Fibroblast of pulmonary artery (primary cell): Measurements from ENCODE around the gene OR10C1.

Source experiments
- DNase-seq: peaks from one replicate; pipeline ENCODE4 v3.0.0-alpha.2; 2010; ENCODE audit warnings: low read depth
- H3K4me3 ChIP-seq: replicated peaks from 2 replicates; pipeline ENCODE4 v1.5.1; 2011; ENCODE audit warnings: low read depth, mild to moderate bottlenecking, control low read depth, low read length, moderate library complexity
- TF ChIP-seq, protein P1 (sequence below): IDR thresholded peaks from 2 replicates; pipeline ENCODE4 v1.5.1; 2011; ENCODE audit warnings: mild to moderate bottlenecking, control low read depth, low read length, inconsistent platforms; ENCODE audit errors: missing control alignments

OR10C1 gene

GRCh38 chr6:29487131-29487530, 48.0 kb downstream of the OR10C1 start:
- no peak overlapping the region for H3K4me3 ChIP-seq
- DNase-seq: no peak
- TF ChIP-seq, protein P1, sequence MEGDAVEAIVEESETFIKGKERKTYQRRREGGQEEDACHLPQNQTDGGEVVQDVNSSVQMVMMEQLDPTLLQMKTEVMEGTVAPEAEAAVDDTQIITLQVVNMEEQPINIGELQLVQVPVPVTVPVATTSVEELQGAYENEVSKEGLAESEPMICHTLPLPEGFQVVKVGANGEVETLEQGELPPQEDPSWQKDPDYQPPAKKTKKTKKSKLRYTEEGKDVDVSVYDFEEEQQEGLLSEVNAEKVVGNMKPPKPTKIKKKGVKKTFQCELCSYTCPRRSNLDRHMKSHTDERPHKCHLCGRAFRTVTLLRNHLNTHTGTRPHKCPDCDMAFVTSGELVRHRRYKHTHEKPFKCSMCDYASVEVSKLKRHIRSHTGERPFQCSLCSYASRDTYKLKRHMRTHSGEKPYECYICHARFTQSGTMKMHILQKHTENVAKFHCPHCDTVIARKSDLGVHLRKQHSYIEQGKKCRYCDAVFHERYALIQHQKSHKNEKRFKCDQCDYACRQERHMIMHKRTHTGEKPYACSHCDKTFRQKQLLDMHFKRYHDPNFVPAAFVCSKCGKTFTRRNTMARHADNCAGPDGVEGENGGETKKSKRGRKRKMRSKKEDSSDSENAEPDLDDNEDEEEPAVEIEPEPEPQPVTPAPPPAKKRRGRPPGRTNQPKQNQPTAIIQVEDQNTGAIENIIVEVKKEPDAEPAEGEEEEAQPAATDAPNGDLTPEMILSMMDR: no peak

DNA sequence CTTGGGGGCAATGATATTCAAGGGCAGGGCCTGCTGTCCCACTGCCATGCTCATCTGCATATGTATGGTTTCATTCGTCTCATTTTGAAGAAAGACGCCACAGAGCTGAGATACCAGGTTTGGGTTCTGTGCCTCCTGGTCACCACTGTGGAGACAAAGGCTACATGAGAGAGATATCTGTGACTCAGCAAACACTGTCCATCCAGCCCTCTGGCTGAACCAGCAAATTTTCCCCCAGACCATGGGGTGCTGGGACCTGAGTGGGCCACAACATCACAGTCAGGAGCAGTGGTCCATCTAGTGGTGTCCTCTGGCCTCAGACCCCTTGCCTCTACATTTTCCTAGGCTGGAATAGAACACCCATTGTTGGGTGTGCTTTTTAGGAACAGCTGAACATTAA, 48.6 kb downstream of the OR10C1 start, which contains the start of gene MAS1L:
Gene MAS1L (minus strand): TSS at position 297 of the 400 bp plus-strand sequence. CDS start 54 bp downstream, at position 243.
- DNase-seq: no peak
- no peak within 1 kb of the TSS for H3K4me3 ChIP-seq
- TF ChIP-seq, protein P1: no peak

- no peak overlapping the region for H3K4me3 ChIP-seq
- TF ChIP-seq, protein P1: no peak
- no peak for DNase-seq
Measured at GRCh38 chr6:29488874-29489273, 49.8 kb downstream of the OR10C1 start.

DNA sequence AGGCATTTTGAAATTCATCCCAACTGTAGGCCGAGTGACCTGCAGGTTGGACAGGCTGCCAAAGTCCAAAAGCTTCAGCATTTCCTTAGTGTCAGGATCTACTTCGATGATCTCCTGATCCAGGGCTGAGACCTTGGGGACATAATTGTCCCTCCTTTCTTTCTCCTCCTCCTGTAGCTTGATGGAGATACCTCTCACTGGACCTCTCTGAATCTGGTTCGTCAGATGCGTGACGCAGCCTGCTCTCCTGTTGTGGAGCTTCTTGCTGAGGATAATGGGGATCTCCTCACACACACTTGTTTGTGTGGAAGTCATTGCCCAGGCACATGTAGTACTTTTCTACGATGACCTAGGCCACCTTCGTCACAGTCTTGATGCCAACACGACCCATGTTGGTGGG, 50.2 kb downstream of the OR10C1 start:
- TF ChIP-seq, protein P1: no peak
- H3K4me3 ChIP-seq: no peak overlapping the region
- DNase-seq: no peak

DNA sequence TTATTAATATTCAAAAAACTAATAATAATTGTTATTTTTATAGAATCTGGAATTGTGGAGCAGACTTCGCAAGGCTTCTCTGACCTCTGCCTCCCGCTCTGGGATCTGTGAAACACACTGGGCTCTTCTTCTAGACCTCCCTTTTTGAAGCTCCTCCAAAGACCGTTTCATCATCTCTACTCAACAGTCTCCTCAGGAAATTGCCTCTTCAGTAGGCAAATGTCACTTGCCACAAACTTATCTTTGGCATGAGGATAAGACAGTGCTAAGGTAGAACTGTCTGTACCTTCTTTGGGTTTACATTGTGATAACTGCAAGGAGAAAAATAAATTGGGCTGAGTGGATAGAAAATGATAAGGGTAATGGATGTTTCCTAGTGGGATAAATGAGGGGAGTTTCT, 50.9 kb downstream of the OR10C1 start:
- TF ChIP-seq, protein P1: no peak
- no peak for DNase-seq
- no peak overlapping the region for H3K4me3 ChIP-seq

GRCh38 chr6:29490552-29490951, 51.4 kb downstream of the OR10C1 start:
- DNase-seq: no peak
- H3K4me3 ChIP-seq: no peak overlapping the region
- TF ChIP-seq, protein P1: no peak
